Gastrocnemius medialis (tissue), 4 donors: ENCODE data around the gene UBC.

Experiments
- CTCF ChIP-seq, 5 experiments: fragments of 450-650 bp in 3 of 5; fragments of 200-600 bp in 2 of 5; sonication (generic) in 2 of 5; IDR thresholded peaks in 4 of 5; conservative IDR thresholded peaks in 1 of 5; 1 replicate in 4 of 5; 2 replicates in 1 of 5; pipeline ENCODE4 v1.5.1; 2016 to 2019; ENCODE audit warnings: antibody characterized with exemption in 5 of 5, mild to moderate bottlenecking in 3 of 5, moderate library complexity in 3 of 5
- POLR2A ChIP-seq, 2 donors: fragments of 450-650 bp; IDR thresholded peaks; one replicate each; pipeline ENCODE4 v1.6.1; 2017; ENCODE audit warnings: antibody characterized with exemption in 2 of 2, mild to moderate bottlenecking in 2 of 2, moderate library complexity in 2 of 2

DNA sequence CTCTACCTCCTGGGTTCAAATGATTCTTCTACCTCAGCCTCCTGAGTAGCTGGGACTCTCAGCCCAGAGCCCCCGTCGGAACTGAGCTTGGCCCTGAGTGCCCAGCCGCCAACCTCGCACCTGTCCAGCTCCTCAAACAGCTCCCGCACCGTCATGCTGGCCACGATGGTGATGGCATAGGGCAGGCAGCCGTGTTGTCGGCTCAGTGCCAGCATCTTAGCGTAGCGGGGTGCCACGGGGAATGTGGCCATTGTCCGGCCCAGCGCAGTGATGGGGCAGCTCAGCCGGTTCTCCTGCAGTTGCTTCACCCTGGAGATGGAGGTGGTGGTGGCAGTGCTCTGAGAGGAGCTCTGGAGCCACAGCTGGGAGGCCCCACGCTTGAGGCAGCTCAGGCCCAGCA lies 42.1 kb upstream of the UBC start:
- TF ChIP-seq CTCF (IDR thresholded peaks at IDR 0.05 in 4 of 5, conservative IDR thresholded peaks at IDR 0.05 in 1 of 5) (no peak), POLR2A (IDR thresholded peaks at IDR 0.05) (no peak)
